HG02870 (cell line): Measurements from ENCODE around the gene UBTD1.
"Not testable (repeated sequence)": the region's sequence is repeated elsewhere in the genome, so short reads cannot be mapped to it uniquely, and the experiment has no call there.

Experiments
- ATAC-seq: cut with Tn5 transposase; IDR thresholded peaks from one replicate; pipeline ENCODE4 v1.9.1; 2021; ENCODE audit warnings: mild to moderate bottlenecking, moderate library complexity; ENCODE audit not compliant: unreplicated experiment

UBTD1 gene

DNA sequence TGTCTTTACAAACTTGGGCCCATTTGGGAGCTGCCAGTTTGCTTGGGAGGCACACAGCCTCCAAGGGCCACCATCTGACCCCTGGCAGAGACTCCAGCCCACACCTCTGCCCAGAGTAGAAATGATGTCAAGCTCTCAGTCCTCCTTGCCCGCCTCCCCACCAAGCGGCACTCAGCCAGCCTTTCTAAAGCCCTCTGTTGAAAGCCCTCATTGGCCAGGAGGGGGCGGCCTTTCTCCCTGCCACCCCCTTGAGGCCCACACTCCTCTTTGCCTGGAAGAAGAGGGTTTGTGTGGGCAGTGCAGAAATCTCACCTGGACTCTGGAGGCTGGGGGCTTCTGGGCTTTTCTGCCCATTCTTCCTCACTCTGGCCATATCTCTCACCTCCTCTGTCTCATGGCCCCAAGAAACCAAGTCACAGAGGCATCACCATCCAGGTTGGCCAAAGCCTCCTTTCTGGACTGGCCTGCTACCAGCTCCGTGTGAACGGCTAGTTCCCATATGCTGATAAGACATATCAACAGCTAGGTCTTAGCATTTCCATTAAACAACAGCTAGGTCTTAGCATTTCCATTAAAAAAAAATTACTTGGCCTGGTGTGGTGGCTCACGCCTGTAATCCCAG lies 36.1 kb downstream of the UBTD1 start:
- no peak for ATAC-seq

DNA sequence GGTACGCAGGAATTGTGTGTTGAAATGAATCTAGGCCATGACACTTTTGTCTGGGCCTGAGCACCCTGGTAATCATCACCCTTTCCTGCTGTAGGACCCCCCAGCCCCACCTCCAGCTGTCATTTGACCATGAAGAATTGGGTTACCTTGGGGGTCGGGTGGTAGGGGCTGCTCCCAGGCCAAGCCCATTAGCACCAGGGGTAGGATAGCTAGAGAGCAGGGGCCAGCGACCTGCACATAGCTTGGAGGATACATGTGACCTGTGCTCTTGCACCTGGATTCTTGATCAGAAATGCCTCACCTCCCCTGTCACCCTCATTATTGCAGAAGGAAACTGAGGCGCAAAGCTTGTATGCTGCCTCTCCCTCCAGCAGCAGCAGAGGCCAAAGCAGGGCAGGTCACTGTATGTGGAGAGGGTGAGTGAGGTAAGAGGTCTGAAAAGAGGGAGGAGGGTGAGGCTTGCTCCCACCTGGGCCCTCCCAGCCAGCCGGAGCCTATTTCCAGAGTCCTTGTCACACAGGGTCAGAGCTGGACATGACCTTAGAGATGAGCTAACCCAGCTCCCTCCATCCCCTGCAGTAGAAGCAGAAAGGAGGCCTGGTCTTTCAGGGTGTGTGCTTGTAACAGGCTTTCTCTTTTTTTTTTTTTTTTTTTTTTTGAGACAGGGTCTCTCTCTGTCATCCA lies 38.6 kb downstream of the UBTD1 start:
- no peak for ATAC-seq

DNA sequence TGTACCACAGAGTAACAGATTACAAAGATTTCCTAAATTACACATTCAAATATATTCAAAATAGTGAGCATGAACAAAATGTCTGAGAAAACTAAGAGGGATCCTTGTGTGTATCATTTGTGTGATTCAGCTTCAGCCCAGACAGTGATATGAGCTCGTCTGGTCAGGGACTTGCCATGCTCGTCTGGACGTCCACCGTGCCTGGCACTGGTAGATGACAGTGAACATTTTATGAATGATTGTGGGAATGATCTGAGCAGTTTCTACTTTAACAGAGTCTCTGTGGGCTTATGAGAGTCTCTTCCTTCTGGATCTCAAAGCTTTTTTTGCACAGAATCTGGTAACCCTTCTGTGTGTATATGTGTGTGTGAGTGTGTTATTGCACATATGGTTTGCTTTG lies 39.7 kb downstream of the UBTD1 start:
- ATAC-seq, result no peak

DNA sequence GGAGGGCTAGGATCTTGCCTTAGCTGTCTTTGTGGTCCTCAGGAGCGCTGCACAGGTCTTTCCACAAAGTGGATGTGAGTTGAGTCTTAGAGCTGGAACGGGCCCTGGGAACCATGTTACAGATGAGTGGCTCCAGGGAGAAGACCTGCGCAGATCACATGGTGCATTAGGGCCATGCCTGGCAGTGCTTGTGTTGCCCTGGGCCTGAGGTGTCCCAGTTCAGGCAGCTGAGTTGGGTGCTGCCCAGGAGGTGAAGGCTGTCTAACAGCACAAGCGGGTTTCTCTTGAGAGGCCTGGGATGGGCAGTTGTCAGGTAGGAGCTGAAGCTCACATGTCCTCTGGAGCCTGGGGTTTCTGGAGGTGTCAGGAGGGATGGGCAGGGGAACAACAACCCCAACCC lies 40.1 kb downstream of the UBTD1 start:
- ATAC-seq, result no peak

DNA sequence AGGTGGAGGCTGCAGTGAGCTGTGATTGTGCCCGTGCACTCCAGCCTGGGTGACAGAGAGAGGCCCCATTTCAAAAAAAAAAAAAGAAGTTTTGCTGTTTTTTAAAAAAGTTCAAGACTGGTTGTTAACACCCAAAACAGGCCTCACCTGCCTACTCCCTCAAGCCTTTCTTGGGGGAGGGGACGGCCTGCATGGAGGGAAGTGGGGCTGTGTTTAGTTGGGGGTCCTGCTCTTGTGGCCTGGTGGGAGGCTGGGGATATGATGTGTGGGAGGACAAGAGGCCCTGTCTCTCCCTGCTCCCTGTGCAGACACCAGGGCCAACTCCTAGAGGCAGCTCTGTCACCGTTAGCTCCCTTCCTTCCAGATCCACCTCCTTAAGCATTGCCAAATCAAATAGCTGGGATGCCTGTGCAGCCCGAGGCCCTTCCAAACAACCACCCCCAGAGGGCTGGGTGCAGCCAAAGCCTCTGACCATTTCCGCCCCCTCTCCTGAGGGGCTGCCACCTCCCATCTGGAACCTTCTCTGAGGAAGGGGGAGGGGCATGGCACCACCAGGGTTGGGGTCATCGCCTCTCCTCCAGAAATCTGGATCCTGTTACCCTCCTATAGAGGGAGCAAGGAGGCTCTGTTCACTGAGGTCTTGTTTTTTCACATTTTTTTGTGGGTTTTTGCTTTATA lies 40.9 kb downstream of the UBTD1 start:
- ATAC-seq, result no peak

DNA sequence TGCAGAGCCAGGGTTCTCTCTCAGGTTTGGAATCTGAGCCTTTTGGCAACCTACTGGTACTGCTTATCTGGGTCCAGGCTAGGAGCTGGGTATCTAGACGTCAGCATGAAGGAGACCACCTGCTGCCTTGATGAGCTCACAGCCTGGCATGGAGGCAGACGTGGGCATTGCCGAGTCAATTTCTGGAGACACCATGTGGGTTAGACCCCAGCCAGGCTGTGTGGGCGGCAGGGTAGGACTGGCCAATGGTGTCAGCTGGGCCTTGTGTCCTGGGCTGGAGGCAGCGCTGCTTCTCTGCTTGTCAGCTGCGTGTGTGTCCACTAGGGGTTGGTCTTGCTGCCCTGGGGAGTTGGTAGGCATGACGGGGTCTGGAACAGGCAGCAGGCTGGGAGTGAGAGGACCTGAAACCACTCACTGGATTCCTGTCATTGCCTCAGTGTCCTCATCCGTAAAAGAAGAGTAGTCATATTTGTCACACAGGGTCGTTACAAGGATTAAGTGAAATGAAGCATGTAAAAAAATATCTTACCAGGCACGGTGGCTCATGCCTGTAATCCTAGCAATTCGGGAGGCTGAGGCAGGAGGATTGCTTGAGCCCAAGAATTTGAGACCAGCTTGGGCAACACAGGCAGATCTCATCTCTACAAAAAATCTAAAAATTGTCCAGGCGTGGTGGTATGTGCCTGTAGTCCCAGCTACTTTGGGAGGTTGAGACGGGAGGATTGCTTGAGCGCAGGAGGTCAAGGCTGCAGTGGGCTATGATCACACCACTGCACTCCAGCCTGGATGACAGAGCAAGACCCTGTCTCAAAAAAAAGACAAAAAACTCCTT lies 42.2 kb downstream of the UBTD1 start:
- ATAC-seq, result no peak

DNA sequence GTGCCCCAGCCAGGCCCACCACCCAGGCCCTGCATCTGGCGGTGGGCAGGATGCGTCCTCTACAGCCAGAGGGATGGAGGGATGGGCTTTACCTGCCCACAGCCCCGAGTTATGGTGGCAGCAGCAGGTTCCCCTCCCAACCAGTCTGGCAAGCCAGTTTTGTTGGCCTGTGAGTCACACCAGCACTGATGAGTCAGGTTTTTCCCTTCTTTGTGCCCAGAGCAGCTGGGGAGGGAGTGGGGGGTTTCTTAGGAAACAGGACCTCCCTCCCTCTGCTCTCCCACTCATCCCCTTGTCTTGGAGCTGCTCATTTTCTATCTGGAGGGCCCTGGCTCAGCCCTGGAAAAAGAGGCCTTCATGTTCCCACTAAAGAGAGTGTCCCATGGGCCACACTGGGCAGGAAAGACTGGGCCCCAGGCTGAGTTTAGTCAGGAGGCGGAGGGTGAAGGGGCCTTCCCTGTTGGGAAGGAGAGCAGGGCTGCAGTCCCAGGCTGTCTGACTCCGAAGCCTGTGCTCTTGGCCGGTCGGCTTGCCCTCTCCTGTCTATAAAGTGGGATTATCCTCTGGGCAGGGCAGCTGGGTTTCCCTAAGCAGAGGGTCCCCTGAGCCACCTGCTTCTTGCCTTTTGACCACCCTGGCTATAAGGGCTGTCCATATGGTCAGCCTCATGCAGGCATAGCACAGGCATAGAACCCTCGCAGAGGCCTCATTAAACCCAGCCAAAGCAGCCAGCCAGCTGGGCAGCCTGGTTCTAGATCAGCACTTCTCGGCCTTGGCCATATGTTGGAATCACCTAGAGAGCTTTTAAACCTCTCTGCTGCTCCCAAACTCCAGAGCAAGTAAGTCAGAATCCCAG lies 43.7 kb downstream of the UBTD1 start:
- ATAC-seq, result no peak

DNA sequence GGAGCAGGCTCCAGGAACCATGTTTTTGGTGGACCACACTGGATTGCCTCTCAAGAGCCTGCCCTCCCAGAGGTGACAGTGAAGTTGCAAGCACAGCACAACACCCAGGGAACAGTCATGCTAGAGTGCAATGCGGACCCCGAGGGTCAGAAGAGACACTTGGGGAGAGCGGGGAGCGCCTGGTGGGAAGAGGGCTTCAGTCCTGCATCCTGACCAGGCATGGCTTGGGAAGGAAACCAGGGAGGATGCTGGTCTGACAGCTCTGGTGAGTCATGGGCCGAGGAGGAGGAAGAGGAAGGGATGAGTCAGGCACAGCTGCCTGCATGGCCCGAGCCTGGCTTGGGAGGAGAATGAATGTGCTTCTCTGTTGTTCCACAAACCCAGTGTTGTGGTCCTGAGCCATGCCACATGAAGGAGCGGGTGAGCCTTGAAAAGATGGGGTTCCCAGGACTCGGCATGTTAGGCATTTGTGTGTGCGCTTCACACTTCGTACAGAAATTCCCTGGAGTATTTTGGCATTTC lies 44.4 kb downstream of the UBTD1 start:
- ATAC-seq, result no peak

DNA sequence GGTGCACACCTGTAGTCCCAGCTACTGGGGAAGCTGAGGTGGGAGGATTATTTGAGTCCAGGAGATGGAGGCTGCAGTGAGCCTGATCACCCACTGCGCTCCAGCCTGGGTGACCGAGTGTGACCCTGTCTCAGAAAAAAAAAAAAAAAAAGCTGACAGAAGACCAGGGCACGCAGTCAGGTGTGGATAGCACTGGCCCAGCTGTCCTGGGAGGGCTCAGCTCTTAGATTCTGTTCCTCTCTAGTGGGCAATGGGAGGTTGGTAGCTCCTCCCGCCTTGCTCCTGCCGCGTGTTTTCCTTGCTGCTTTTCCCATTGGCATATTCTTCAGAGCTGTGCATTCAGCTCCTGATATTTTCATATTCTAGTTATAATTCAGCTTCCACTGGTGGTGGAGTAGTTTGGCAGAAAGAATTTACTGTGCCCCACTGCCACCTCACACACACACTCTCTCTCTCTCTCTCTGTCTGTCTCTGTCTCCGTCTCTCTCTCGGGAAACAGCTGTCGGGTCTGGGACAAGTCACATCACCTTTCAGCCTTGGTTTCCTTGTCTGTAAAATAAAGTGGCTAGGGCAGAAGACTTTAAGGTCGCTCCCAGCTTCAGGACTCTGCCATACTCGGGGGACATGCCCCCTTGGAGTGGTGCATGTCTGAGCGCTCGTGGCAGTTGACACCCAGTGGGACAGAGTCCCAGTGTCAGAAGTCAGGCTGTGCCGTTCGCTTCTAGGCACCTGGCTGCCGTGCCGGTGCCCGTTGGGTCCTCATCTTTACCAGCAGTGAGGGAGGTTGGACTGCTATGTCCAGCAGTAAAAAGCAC lies 47.9 kb downstream of the UBTD1 start:
- no peak for ATAC-seq

DNA sequence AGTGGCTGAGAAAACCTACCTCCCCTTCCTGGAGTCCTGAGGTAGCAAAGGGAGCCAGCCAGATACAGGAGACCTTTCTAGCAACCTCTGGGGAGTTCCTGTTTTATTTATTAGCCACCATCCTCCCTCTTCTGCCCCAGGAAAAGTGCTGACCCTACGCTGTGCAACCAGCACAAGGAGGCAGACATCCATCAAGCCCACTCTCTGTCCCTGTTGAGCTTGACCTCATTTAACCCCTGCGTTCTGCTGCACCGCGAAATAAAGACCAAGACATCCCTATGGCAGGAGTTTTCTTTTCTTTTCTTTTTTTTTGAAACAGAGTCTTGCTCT lies 48.5 kb downstream of the UBTD1 start:
- ATAC-seq, result no peak

DNA sequence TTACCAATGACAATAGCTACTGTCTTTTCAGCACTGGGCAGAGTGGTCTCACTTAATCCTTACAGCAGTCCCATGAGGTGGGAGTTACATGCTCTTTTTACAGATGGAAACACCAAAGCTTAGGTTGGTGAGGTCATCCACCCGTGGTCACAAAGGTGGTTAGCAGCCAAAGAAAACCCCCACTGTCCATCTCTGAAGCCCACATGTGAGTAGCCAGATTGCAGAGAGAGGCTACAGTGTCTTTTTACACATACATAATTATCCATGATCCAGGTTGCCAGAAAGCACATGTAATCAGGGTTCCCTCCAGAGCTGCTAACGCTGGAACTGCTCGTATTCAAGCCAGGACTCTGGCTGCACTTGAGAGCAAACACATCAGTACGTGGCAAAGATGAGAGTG lies 49.2 kb downstream of the UBTD1 start:
- no peak for ATAC-seq

DNA sequence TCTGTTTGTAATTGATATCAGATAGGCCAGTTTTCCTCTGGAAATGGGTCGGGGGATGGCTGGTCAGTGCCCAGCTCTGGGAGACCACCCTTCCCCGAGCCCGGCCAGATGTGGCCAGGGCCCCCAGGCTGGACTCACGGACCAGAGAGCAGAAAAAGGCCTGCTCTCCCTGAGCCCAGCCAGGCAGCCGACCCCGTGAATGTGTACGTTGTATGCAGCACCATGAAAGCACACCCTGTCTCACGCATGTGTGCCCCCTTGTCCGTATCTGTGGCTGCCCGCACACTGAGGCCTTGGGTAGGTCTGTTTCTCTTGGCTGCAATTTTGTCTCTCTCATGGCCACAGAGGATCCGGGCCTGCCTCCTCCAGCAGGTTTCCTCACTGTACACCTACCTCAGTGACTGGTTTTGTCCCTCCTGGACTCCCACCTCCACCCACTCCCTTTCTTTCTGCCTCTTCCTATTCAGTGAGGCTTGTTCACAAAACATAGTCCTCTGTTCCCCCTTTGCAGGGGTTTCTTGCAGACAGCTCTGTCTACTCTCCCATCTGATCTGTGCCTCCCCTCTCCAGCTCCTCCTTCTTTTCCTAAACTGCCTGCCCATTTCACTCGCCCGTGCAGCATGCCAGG lies 50.2 kb downstream of the UBTD1 start:
- ATAC-seq, result no peak

DNA sequence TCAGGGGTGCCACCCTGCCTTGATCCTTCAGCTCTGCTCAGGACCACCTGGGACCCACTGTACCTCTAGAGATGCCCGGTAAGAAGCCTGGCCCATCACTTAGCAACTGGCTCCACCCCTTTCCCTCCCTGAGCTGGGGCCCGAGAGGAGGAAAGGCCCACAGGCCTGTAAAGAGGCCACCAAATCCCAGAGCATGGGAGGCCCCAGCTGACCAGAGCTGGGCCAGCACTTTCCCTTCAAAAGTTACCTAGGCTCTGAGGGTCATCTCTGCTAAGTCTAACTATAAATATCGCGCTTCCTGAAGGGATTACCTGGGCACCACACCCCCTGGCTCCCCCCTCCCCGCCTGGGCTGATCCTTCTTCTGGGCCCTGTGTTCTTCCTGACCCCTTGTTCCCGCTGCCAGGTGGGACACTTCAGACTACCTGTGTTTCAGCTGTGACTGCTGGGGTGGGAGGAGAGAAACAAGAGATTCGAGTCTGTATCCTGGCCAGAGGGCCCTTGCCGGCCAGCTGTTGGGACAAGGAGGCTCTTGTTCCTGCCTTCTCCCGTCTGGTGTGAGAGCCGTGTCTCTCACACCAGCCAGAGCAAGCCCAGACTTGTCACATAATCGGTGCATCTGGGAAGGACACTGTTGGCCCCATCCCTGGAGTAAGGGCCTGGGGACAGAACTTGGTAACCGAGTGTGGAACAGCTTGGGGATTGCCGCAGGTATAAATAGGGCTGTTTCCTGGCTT lies 51.0 kb downstream of the UBTD1 start:
- no peak for ATAC-seq

DNA sequence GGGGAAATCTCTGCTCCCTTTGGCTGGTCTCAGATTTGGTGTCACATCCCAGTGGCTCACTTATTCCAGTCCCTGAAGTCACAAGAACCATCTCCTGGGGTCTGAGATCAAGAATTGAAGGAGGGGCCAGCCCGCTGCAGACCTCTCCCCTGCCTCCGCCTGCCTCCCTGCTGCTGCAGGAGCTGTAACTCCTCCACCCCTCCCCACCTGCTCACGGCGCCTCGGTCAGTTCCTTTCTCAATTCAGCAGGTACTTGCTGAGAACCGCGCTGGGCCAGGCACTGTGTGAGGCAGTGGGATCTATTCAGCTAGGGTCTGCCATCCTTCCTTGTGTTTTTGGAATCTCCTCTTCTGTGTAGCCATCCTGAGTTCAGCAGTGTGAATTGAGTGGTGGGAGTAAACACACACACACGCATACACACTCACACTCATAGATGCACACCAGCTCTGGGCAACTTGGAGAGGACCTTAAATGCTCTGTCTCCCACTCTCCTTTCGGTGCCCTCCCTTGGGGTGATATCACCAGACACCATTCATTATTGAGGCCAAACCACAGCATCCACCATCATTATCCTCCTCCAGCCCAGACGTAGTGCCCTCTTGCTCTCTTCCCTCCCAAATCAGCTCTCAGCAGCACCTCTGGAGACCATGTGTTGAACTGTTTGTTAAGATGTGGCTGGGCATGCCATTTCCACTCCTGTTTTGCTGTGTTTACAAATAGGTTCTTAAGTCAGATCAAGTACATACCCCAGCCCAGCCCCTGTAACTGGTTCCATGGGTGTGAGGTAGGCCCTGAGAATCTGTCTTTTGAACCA lies 51.8 kb downstream of the UBTD1 start:
- ATAC-seq, result no peak

DNA sequence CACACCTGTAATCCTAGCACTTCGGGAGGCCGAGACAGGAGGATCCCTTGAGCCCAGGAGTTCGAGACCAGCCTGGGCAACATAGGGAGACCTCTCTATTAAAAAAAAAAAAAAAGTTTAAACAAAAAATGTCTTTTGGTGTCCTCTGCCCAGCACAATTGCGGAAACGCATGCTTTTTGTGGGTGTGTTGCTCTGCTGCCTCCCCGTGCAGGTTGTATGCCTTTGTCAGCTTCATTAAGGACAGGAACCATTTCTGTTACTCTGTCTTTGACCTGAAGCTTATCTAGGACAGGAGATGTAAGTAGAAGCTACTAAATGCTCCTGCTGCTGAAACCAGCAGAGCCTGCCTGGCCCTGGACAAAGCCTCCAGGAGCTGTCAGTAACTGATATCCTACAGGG lies 52.5 kb downstream of the UBTD1 start:
- no peak for ATAC-seq

DNA sequence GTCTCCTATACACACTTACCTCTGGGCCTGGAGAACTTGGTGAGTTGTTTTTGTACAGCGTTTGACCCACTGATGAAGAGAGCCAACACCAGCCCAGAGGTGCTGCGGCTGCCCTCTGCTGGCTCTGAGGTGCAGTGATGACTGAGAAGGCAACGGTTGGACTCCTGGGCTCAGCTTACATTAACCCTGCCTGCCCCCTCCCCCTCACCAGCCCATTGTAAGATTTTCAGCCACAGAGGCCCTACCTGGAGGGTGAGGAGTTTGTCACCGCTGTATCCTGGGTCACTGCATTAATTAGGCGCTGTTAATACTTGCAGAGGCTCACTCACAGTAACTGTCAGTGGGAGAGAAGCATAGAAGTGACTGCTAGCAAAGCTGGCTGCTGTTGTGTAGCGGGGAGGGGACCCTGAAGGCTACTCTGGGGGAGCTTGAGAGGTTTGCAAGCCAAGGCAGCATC lies 54.9 kb downstream of the UBTD1 start:
- peak; percentile 70 for ATAC-seq

DNA sequence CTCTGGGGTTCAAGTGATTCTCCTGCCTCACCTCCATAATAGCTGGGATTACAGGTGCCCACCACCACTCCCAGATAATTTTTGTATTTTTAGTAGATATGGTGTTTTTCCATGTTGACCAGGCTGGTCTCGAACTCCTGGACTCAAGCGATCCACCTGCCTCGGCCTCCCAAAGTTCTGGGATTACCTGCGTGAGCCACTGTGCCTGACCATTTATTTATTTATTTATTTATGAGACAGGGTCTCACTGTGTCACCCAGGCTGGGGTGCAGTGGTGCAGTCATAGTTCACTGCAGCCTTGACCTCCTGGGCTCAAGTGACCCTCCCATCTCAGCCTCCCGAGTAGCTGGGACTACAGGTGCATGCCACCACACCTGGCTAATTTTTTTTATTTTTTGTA lies 55.6 kb downstream of the UBTD1 start:
- ATAC-seq, result not testable (repeated sequence)

DNA sequence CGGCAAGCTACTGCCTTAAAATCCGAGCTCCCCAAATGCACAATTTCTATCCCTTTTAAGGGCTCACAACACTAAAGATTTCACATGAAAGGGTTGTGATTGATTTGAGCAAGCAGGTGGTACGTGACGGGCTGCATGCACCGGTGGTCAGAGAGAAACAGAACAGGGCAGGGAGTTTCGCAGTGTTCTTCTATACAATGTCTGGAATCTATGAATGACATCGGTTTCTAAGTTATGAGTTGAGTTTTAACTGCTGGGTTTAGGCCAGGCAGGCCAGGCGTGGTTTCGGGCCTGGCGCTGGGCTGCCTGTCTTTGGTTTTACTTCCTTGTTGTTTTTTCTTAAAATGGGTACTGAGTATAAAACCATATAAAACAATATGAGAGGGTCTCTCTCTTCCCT lies 56.8 kb downstream of the UBTD1 start:
- not testable (repeated sequence) for ATAC-seq
